HG03442 (cell line): ENCODE data around the gene GMEB2.

Experiments used
- ATAC-seq: cut with Tn5 transposase; IDR thresholded peaks from one replicate; pipeline ENCODE4 v1.9.1; 2021; ENCODE audit warnings: mild to moderate bottlenecking, moderate library complexity; ENCODE audit not compliant: unreplicated experiment

GMEB2 gene

GRCh38 chr20:63547725-63548480 lies 79.0 kb downstream of the GMEB2 start, which contains the start of gene SRMS:
Gene SRMS, minus strand, starts transcription at chr20:63547749. Its CDS starts 286 bp downstream, at chr20:63547463.
- ATAC-seq = no peak

DNA sequence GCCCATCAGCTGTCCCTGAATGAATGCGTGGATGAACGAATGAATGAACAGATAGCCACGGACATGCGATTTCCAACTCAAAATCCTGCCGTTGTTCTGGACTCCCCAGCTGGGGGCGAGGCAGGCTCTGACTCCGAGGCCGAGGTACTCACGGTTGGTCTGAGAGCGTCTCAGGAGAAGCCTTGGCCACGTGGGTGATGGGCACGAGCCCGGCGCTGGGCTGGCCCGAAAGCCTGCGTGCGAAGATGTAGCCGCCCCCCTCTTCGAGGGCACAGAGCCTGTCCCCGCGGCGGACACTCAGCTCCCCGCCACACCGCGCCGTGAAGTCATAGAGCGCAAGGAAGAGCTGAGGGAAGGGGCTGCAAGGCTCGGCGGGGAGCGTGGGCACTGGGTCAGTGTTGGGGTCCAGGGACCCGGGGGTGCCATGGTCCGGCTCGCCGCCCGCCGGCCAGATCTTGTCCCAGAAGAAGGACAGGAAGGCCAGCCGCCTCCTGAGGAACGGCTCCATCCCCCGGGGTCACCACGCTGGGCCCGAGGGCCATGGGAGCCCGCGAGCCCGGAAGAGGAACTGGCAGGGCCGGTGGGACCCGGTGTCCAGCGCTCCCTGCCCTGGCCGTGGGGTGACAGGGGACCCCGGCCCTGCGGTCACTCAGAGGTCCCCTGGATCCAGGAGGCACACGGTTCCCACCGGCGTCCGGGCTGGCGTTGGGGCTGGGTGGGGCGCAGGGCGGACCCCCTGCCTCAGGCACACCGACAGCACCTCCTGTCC lies 79.8 kb downstream of the GMEB2 start:
- ATAC-seq = no peak

- no peak for ATAC-seq
These were observed 80.5 kb downstream of the GMEB2 start for GRCh38 chr20:63546256-63546955.

DNA sequence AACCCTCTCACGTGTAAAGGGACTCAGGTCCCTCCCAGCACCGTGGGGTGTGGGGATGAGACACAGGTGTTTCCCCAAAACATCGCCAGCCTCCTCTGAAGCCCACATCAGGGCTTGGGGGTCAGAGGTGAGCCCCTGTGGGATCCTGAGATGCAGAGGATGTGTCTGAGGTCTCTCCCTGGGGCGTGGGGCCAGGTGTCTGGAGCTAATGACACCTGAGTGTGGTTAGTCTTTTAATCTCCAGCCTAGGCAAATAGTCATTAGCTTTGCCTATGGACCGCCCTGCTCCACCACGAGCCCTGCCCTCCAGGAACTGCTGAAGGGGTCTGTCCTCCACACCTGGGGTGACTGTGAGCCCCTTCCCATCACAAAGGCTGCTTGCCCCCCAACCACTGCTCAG lies 81.1 kb downstream of the GMEB2 start:
- ATAC-seq = no peak

DNA sequence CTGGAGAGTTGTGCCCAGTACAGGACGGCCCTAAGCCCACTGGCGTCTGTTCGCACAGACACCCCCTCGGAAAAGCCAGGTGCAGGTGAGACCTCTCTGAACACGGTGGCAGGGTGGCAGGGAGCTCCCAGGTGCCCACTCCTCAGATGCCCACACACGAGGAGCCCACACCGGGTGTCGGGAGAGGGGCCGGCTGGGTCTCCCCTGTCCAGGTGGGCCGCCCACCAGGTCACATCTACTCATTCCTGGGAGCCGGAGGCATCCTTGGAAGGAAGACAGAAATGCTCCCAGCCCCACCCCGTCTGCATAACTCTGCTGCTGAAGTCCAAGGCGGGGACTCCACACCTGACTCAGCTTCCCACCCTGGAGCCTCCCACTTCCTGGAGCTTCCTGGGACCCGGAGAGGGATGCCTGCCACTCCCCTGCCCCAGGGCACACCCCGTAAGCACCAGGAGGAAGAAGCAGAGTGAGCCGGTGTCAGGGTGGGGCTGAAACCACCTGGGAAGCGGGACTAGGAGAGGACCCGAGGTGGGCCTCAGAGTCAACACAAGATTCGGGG lies 81.9 kb downstream of the GMEB2 start:
- ATAC-seq = no peak

GRCh38 chr20:63544241-63544957 lies 82.5 kb downstream of the GMEB2 start:
- ATAC-seq = no peak

- no peak for ATAC-seq
These were observed 83.2 kb downstream of the GMEB2 start for GRCh38 chr20:63543733-63544132.

GRCh38 chr20:63543131-63543530 lies 83.8 kb downstream of the GMEB2 start:
- ATAC-seq = no peak

DNA sequence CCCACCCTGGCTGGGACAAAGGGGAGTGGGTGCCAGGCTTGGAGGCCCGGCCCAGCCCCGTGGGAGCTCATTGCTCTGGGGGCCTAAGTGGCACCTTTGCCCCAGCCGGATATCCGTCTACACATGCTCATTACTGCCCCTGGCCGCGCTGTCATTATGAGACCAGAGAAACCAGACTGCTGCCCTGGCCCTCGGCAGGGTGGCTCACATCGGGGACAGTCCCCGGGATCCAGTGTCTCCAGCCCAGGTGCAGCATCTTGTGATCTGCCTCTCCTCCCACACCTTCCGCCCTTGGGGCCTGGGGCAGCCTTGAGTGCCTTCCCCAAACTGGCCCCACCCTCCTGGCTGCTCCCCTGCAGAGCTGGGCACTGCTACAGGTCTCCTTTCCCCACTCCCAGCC lies 84.2 kb downstream of the GMEB2 start:
- ATAC-seq = no peak

DNA sequence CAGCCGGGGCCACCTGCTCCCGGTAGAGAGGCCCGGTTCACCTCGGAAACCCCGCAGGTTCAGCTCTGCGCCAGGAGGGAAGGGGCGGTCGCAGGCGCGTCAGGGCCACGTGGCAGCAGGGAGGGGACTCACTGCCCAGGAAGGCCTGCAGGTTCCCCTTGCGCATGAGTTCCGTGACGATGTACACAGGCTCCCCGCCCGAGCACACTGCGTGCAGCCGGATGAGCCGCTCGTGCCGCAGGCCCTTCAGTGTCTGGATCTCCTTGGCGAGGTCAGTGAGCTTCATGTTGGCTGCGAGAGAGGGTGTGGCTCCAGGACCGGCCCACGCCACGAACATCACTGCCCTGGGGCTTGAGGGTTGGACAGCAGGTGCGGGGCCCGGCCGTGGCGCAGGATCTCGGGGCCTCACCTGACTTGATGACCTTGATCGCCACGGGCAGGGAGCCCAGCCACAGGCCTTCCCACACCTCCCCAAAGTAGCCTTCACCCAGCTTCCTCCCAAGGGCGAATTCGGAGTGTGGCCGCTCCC lies 84.8 kb downstream of the GMEB2 start:
- ATAC-seq = no peak

- ATAC-seq = no peak
These were observed 85.5 kb downstream of the GMEB2 start for GRCh38 chr20:63541371-63541770.

DNA sequence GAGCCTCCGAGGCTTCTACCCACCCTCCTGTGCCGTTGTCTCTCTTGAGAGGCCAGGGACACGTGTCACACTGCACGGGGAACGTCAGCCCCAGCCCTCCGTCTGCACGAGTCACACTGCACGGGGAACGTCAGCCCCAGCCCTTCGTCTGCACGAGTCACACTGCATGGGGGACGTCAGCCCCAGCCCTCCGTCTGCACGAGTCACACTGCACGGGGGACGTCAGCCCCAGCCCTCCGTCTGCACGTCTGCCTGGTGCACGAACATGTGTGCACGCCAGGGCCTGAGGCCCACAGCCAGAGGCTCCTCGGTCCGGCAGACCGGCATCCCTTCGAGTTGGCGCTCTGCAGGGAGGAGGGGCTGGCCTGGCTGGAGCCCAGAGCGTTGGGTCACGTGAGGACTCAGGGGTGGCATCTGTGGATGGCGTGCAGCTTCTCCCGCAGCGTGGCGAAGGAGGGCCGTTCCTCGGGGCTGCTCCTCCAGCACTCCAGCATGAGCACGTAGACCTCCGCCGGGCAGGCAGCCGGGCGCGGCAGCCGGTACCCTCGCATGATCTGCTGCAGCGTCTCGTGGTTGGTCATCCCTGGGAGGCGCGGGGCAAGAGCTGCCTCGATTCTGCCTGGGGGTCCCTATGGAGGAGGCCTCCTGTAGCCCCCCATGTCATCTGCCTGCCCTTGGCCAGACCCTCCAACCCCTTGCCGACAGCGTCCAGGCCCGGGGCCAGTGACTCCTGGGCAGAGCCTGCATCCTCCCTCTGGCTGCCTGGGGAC lies 86.3 kb downstream of the GMEB2 start:
- no peak for ATAC-seq

- no peak for ATAC-seq
These were observed 87.2 kb downstream of the GMEB2 start for GRCh38 chr20:63539441-63540370.

GRCh38 chr20:63539092-63539430 lies 87.8 kb downstream of the GMEB2 start:
- ATAC-seq = no peak

DNA sequence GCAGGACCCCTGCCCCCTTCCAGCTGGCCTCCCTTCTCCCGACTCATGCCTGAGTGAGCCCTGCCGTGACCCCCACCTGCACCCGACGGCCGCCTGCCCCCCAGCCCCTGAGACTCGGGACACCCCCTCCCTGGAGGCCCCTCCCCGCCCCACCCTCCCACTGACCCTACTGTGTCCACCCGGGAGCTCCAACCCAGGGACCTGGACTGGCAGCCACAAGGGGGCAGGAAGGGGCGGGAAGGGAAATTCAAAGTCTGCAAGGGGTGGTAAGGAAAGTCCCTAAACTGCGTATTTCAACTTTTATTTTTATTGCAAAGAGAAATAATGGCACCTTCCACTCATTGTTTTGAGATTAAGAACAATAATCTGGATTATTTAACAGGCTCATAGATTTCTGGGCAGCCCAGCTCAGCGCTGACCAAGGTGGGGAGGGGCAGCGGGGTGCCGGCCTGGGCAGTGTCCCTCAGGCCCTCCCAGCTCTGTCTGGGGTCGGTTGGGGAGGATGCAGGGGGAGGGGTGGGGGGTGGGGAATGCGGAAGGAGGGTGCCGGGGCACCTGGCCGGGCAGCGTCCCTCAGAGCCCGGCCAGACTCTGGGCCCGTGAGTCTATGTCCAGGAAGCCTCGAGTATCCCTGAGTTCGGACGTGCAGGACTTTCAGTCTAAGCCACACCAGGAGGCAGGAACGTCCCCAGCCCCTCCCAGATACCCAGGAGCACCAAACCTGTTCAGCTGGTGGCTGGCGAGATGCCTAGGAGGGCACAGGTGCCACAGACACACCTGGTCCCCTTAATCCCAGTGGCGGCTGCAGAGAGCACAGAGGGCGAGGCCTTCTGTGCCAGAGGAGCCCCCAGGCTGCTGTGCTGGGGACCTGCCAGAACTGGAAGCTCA lies 88.5 kb downstream of the GMEB2 start:
- ATAC-seq = no peak
